OCI-LY7 (cell line): ENCODE data around the gene NSMF. TPM values are rescaled to one million over a fixed set of nuclear protein-coding genes. Genes with fewer than 3 reads are reported as not detected.

Experiments used
- BruUV-seq: library from RNA; stranded (reverse); fragments of 400-500 nt; replicated peaks from 2 replicates; lab custom pipeline; 2021; lab: Mats Ljungman, UMichigan
- CTCF ChIA-PET: fragments of 300-600 bp; sonication (Branson Sonifier 250); formaldehyde crosslinking; loops from one replicate; lab custom pipeline; 2022; ENCODE audit warnings: antibody characterized with exemption; ENCODE audit not compliant: unreplicated experiment; lab: Charles Lee
- POLR2A ChIA-PET: fragments of 300-600 bp; sonication (Branson Sonifier 250); formaldehyde crosslinking; loops from one replicate; lab custom pipeline; 2022; ENCODE audit warnings: antibody characterized with exemption; lab: Charles Lee
- DNase-seq: peaks from one replicate; pipeline ENCODE4 v3.0.0-alpha.2; 2015; ENCODE audit warnings: low spot score
- H2AFZ ChIP-seq: fragments of 200-600 bp; sonication (generic), shearing (Covaris generic); 2 replicates; pipeline ENCODE4 v1.6.1; 2014; ENCODE audit warnings: mild to moderate bottlenecking, antibody characterized with exemption, low read length, moderate library complexity
- H3K27ac ChIP-seq: fragments of 200-600 bp; sonication (generic); 2 replicates; pipeline ENCODE4 v1.5.1; 2014; ENCODE audit warnings: mixed run types, low read depth, mild to moderate bottlenecking, moderate library complexity, low read length, inconsistent platforms; ENCODE audit not compliant: poor library complexity, severe bottlenecking
- H3K36me3 ChIP-seq: fragments of 200-600 bp; sonication (generic); 2 replicates; pipeline ENCODE4 v1.6.1; 2014; ENCODE audit warnings: mild to moderate bottlenecking, antibody characterized with exemption, low read length, moderate library complexity, mixed read lengths; ENCODE audit not compliant: insufficient read depth
- H3K4me1 ChIP-seq: fragments of 200-600 bp; sonication (generic); 2 replicates; pipeline ENCODE4 v1.5.1; 2014; ENCODE audit warnings: mild to moderate bottlenecking, low read length; ENCODE audit not compliant: insufficient read depth, poor library complexity, severe bottlenecking
- H3K4me2 ChIP-seq: fragments of 200-600 bp; sonication (generic); 2 replicates; pipeline ENCODE4 v1.6.1; 2014; ENCODE audit warnings: mild to moderate bottlenecking, low read length
- H3K4me3 ChIP-seq: fragments of 200-600 bp; sonication (generic); 2 replicates; pipeline ENCODE4 v1.5.1; 2014; ENCODE audit warnings: mild to moderate bottlenecking, low read depth, low read length; ENCODE audit not compliant: poor library complexity, severe bottlenecking
- H3K79me2 ChIP-seq: fragments of 200-600 bp; sonication (generic); 2 replicates; pipeline ENCODE4 v1.6.1; 2016; ENCODE audit warnings: low read depth, mild to moderate bottlenecking, low read length, moderate library complexity, mixed read lengths; ENCODE audit not compliant: insufficient read depth
- H3K9me2 ChIP-seq: fragments of 200-600 bp; sonication (generic); 2 replicates; pipeline ENCODE4 v1.6.1; 2016; ENCODE audit warnings: mild to moderate bottlenecking, low read length, mixed read lengths; ENCODE audit not compliant: insufficient read depth
- H3K9me3 ChIP-seq: fragments of 200-600 bp; sonication (generic); 2 replicates; pipeline ENCODE4 v1.6.1; 2014; ENCODE audit warnings: mild to moderate bottlenecking, mixed run types, low read length, mixed read lengths
- H4K20me1 ChIP-seq: fragments of 200-600 bp; sonication (generic); 2 replicates; pipeline ENCODE4 v1.6.1; 2014; ENCODE audit warnings: mild to moderate bottlenecking, antibody characterized with exemption, low read length, moderate library complexity, mixed read lengths; ENCODE audit not compliant: insufficient read depth
- EZH2phosphoT487 ChIP-seq: fragments of 200-600 bp; sonication (generic); IDR thresholded peaks from 2 replicates; pipeline ENCODE4 v1.6.1; 2018; ENCODE audit warnings: low read depth, borderline replicate concordance, mild to moderate bottlenecking, mixed run types, antibody characterized with exemption, low read length, moderate library complexity, mixed read lengths
- intact Hi-C: fragments of 100-400 bp; cut with micrococcal nuclease; formaldehyde crosslinking; loops from one replicate; pipeline ENCODE4 v1.10.0; 2022; ENCODE audit not compliant: unreplicated experiment
- total RNA-seq, 2 experiments: library from RNA; depleted of rRNA in 1 of 2; stranded (reverse); fragments of >200 nt in 1 of 2; shearing (Covaris generic) in 1 of 2; gene quantifications; 2 replicates each; pipeline ENCODE4 v1.2.3, GENCODE V29; 2014 to 2022
- TF ChIP-seq, protein P1 (sequence below): fragments of 200-600 bp; sonication (generic); conservative IDR thresholded peaks from 2 replicates; pipeline ENCODE4 v1.5.1; 2014; ENCODE audit warnings: mild to moderate bottlenecking, antibody characterized with exemption, low read length, moderate library complexity, mixed read lengths

Gene NSMF
- total RNA-seq, 2 experiments from 2014 or later: 20.3 to 29.8 TPM

DNA sequence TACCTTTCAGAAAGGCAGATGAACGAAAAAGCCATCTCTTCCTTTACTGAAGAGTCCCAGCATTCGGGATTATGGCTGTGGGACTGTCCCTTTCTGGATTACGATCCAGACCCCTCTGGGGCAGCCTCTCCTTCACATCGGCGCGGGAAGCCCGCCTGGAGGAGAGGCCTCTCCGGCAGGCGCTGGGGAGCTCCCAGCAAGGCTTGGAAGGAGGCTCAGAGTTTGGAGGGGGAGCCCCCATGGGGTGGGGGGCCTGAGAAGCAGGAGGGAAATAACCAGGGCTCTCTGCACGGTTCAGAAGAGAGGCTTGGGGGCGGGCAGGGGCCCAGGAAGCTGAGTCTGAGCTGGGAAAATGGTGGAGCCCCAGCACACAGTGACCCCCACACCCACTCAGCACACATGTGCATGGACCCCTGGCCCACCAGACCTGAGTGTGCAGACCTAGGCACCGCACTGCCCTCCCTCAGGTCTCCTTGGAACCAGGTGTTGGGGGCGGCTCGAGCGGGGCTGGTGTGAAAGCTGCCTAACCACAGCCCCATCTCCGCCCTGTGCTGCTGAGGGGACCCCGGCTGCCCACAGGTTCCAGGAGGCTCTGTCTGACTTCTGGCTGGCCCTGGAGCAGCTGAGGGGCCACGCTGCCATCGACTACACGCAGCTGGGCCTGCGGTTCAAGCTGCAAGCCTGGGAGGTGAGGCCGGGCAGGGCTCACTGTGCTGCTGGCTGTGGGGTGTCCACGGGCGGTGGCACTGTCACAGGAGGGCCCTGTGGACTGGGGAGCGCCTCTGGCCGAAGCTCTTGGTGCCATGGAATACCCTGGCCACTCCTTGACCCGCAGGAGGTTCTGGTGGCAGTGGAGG is 31.5 kb downstream of the NSMF start:
- no peak for DNase-seq
- Histone ChIP-seq H3K9me2 (no peaks in the 10 kb centered on the region), H3K9me3 (no peaks in the 10 kb centered on the region), H3K27ac (no peak overlapping the region), H3K4me3 (no peak overlapping the region), H4K20me1 (no peaks in the 10 kb centered on the region), H2AFZ (no peak overlapping the region), H3K79me2 (no peaks in the 10 kb centered on the region), H3K4me2 (no peak overlapping the region), H3K4me1 (peaks cover 18% of the 10 kb centered on the region), H3K36me3 (no peaks in the 10 kb centered on the region)
- BruUV-seq: no TSS peak
- ChIA-PET CTCF (no interaction called here), POLR2A (interaction anchor here (0.6 kb wide), 1 partner anchor 316 kb away, joined by 6 read pairs; no protein-coding TSS in a partner anchor)
- intact Hi-C loops: no loop called here
- TF ChIP-seq, protein P1, sequence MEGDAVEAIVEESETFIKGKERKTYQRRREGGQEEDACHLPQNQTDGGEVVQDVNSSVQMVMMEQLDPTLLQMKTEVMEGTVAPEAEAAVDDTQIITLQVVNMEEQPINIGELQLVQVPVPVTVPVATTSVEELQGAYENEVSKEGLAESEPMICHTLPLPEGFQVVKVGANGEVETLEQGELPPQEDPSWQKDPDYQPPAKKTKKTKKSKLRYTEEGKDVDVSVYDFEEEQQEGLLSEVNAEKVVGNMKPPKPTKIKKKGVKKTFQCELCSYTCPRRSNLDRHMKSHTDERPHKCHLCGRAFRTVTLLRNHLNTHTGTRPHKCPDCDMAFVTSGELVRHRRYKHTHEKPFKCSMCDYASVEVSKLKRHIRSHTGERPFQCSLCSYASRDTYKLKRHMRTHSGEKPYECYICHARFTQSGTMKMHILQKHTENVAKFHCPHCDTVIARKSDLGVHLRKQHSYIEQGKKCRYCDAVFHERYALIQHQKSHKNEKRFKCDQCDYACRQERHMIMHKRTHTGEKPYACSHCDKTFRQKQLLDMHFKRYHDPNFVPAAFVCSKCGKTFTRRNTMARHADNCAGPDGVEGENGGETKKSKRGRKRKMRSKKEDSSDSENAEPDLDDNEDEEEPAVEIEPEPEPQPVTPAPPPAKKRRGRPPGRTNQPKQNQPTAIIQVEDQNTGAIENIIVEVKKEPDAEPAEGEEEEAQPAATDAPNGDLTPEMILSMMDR: no peak
- TF ChIP-seq EZH2phosphoT487: no peak

DNA sequence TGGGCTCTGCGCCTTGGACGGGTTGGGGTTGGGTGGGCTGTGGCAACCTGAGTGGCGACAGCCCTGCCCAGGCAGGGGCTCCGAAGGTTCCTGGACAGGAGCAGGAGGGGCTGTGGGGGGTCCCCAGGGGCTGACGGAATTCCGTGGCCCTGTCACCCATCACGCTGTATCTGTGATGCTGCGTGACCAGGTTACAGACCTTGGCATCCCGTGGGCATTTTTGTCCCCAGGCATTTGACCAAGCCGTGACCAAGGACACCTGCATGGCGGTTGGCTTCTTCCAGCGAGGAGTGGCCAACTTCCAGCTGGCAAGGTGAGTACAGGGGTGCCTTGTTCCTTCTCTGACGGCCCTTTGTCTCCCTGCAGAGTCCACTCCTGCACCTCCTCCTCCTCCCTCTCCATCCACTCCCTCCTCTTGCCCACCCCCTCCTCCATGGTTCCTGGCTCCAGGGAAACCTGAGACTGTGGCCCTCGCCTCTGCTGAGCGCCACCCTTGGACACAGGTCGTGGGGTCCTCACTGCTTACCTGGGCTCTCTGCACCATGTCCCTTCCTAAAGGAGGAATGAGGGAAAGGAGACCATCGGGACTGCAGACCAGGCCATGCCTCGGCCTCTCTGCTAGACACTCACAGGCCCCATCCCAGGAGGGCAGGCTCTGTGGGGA is 33.0 kb downstream of the NSMF start:
- intact Hi-C loops: no loop called here
- CTCF ChIA-PET: no interaction called here
- Histone ChIP-seq H3K36me3 (no peaks in the 10 kb centered on the region), H3K4me1 (peaks cover 27% of the 10 kb centered on the region), H3K4me3 (no peak overlapping the region), H3K9me2 (no peaks in the 10 kb centered on the region), H3K9me3 (no peaks in the 10 kb centered on the region), H3K4me2 (no peak overlapping the region), H4K20me1 (no peaks in the 10 kb centered on the region), H2AFZ (no peak overlapping the region), H3K27ac (no peak overlapping the region), H3K79me2 (peaks cover 13% of the 10 kb centered on the region; the same call in 1 of the 2 replicates)
- DNase-seq: no peak
- TF ChIP-seq, protein P1: no peak
- TF ChIP-seq EZH2phosphoT487: no peak
- BruUV-seq: no TSS peak
- POLR2A ChIA-PET: no interaction called here
